Hematopoietic multipotent progenitor cell treated with erythropoietin and hydrocortisone succinate and interleukin-3 and kit ligand, for 6 days (in vitro differentiated cells): ENCODE results near the gene ZSWIM1.
"Not testable (repeated sequence)": the region's sequence is repeated elsewhere in the genome, so short reads cannot be mapped to it uniquely, and the experiment has no call there.

Experiments used
- DNase-seq: peaks from one replicate; pipeline ENCODE4 v3.0.0-alpha.2; 2015

ZSWIM1 gene

GRCh38 chr20:45890077-45890984 lies 9.3 kb downstream of the ZSWIM1 start:
- DNase-seq = peak; percentile 87

GRCh38 chr20:45890985-45891983 lies 10.3 kb downstream of the ZSWIM1 start, which contains the start of the genes CTSA and NEURL2:
TSS of gene CTSA (plus strand) at chr20:45891335. CDS start at chr20:45891569, 234 bp downstream.
TSS of gene NEURL2 (minus strand) at chr20:45891208. CDS start at chr20:45890991, 217 bp downstream.
- peak; percentile 94 for DNase-seq

GRCh38 chr20:45892049-45892825 lies 11.2 kb downstream of the ZSWIM1 start:
- peak; percentile 55 for DNase-seq

GRCh38 chr20:45892828-45893500 lies 11.9 kb downstream of the ZSWIM1 start:
- no peak for DNase-seq

- DNase-seq = no peak
Observed at GRCh38 chr20:45893831-45894230, 12.8 kb downstream of the ZSWIM1 start.

- no peak for DNase-seq
Observed at GRCh38 chr20:45894797-45895196, 13.8 kb downstream of the ZSWIM1 start.

GRCh38 chr20:45896641-45897161 lies 15.7 kb downstream of the ZSWIM1 start:
- DNase-seq = no peak

GRCh38 chr20:45897289-45897688 lies 16.3 kb downstream of the ZSWIM1 start:
- no peak for DNase-seq

GRCh38 chr20:45897692-45898091 lies 16.7 kb downstream of the ZSWIM1 start:
- DNase-seq = no peak

- no peak for DNase-seq
Observed at GRCh38 chr20:45898285-45898684, 17.3 kb downstream of the ZSWIM1 start.

GRCh38 chr20:45899046-45899835 lies 18.2 kb downstream of the ZSWIM1 start:
- DNase-seq = no peak

- DNase-seq = not testable (repeated sequence)
Observed at GRCh38 chr20:45901332-45901731, 20.3 kb downstream of the ZSWIM1 start.

- DNase-seq = no peak
Observed at GRCh38 chr20:45902199-45902701, 21.2 kb downstream of the ZSWIM1 start.

GRCh38 chr20:45904583-45905504 lies 23.8 kb downstream of the ZSWIM1 start:
- no peak for DNase-seq

- DNase-seq = no peak
Observed at GRCh38 chr20:45905505-45906079, 24.6 kb downstream of the ZSWIM1 start.

GRCh38 chr20:45907219-45907948 lies 26.4 kb downstream of the ZSWIM1 start:
- no peak for DNase-seq

GRCh38 chr20:45908084-45908483 lies 27.1 kb downstream of the ZSWIM1 start:
- DNase-seq = no peak

- DNase-seq = no peak
Observed at GRCh38 chr20:45909336-45909808, 28.3 kb downstream of the ZSWIM1 start.
